ENCODE data around the gene C11orf52.
"Not testable (repeated sequence)": the region's sequence is repeated elsewhere in the genome, so short reads cannot be mapped to it uniquely, and the experiment has no call there.

GRCh38 chr11:111885053-111885452 is 33.7 kb upstream of the C11orf52 start:
- TF ChIP-seq CTCF (IDR thresholded peaks at IDR 0.05; ENCODE audit: low read depth, low read length, missing input control); JUND (IDR thresholded peaks at IDR 0.05); GABPA (IDR thresholded peaks at IDR 0.05 in 1 of 2, conservative IDR thresholded peaks at IDR 0.05 in 1 of 2); SP1 (IDR thresholded peaks at IDR 0.05); TAF1 (conservative IDR thresholded peaks at IDR 0.05); FOXA1 (IDR thresholded peaks at IDR 0.05): not testable (repeated sequence)
